Heart left ventricle (tissue), 13 donors: Measurements from ENCODE around the gene LARP4B.

ENCODE experiments used
- CTCF ChIP-seq, 12 donors: fragments of 200-600 bp; sonication (generic) in 4 of 12; IDR thresholded peaks; one replicate each; pipeline versions ENCODE4 v1.5.0 to v1.8.0; 2018 to 2022; ENCODE audit warnings: antibody characterized with exemption in 12 of 12, mild to moderate bottlenecking in 5 of 12
- POLR2A ChIP-seq, 2 donors: fragments of 450-650 bp; IDR thresholded peaks; one replicate each; pipeline ENCODE4 v1.6.1; 2017; ENCODE audit warnings: antibody characterized with exemption in 2 of 2, mild to moderate bottlenecking in 2 of 2, moderate library complexity in 2 of 2
- donor health status: ischemic (EF 13 %, LVEDD 7.1; RV severe dilation, severe dysfunction).
- donor health status: DM: no; HTN: yes; CAD: no.
- donor health status: DM: no; HTN: no; CAD: no.
- donor health status: ischemic (EF 25% LVEDD 6.9; RV normal size, moderate dysfunction).
- donor health status: ischemic (EF 25% LVEDD 5.7; RV mildly dilated, moderate dysfunction).
- donor health status: ischemic (EF 35%, LVEDD 5.7; RV mildly dilated, moderate dysfunction).
- donor health status: nonischemic (EF 11% LVEDD 7.7; RV severe dilation, severe dysfunction).
- donor health status: DM: yes; HTN: yes; CAD: no.
- donor health status: PGD.
- donor health status: ischemic (EF 29% LVEDD 5.4; RV normal size, mild dysfunction).
- donor health status: nonischemic (EF 23%, LVEDD 6.1; RV moderate dilation, normal function).

GRCh38 chr10:896982-897381, 34.5 kb downstream of the LARP4B start:
- TF ChIP-seq CTCF (IDR thresholded peaks at IDR 0.05) (no peak), POLR2A (IDR thresholded peaks at IDR 0.05) (no peak)
